Measurements from ENCODE around the gene ENTPD8. TPM values are rescaled to one million over a fixed set of nuclear protein-coding genes. Genes with fewer than 3 reads are reported as not detected.

Gene ENTPD8
- total RNA-seq, 1 donor from 2014 or later: 0.21 TPM

- Mint-ChIP-seq H3K4me3 (ENCODE audit: unreplicated experiment) (no peak overlapping the region), H3K4me1 (ENCODE audit: unreplicated experiment) (peaks cover 4% of the 10 kb centered on the region), H3K36me3 (ENCODE audit: low read depth, unreplicated experiment) (no peaks in the 10 kb centered on the region), H3K27me3 (ENCODE audit: unreplicated experiment) (peaks cover 13% of the 10 kb centered on the region), H3K27ac (ENCODE audit: unreplicated experiment) (no peak overlapping the region), H3K9me3 (ENCODE audit: unreplicated experiment) (no peaks in the 10 kb centered on the region)
- DNase-seq (ENCODE audit: low spot score): no peak
- TF ChIP-seq, protein P1, sequence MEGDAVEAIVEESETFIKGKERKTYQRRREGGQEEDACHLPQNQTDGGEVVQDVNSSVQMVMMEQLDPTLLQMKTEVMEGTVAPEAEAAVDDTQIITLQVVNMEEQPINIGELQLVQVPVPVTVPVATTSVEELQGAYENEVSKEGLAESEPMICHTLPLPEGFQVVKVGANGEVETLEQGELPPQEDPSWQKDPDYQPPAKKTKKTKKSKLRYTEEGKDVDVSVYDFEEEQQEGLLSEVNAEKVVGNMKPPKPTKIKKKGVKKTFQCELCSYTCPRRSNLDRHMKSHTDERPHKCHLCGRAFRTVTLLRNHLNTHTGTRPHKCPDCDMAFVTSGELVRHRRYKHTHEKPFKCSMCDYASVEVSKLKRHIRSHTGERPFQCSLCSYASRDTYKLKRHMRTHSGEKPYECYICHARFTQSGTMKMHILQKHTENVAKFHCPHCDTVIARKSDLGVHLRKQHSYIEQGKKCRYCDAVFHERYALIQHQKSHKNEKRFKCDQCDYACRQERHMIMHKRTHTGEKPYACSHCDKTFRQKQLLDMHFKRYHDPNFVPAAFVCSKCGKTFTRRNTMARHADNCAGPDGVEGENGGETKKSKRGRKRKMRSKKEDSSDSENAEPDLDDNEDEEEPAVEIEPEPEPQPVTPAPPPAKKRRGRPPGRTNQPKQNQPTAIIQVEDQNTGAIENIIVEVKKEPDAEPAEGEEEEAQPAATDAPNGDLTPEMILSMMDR (IDR thresholded peaks at IDR 0.05; ENCODE audit: unreplicated experiment): peak; percentile 53
Measured at GRCh38 chr9:137423514-137424291, 17.5 kb downstream of the ENTPD8 start.

- TF ChIP-seq, protein P1 (IDR thresholded peaks at IDR 0.05; ENCODE audit: unreplicated experiment): peak; percentile 77
- Mint-ChIP-seq H3K9me3 (ENCODE audit: unreplicated experiment) (no peaks in the 10 kb centered on the region), H3K36me3 (ENCODE audit: low read depth, unreplicated experiment) (no peaks in the 10 kb centered on the region), H3K4me1 (ENCODE audit: unreplicated experiment) (peaks cover 4% of the 10 kb centered on the region), H3K27ac (ENCODE audit: unreplicated experiment) (no peak within 1 kb of the TSS), H3K4me3 (ENCODE audit: unreplicated experiment) (peak within 1 kb of the TSS; percentile 92), H3K27me3 (ENCODE audit: unreplicated experiment) (peaks cover 13% of the 10 kb centered on the region)
- DNase-seq (ENCODE audit: low spot score): peak; percentile 97
Measured at GRCh38 chr9:137422604-137423513, 18.3 kb downstream of the ENTPD8 start, which contains the start of the genes EXD3 and NOXA1. Gene EXD3, minus strand, starts transcription at chr9:137423162. Its CDS starts 27,805 bp downstream, at chr9:137395357. Gene NOXA1, plus strand, starts transcription at chr9:137423393. Its CDS starts 137 bp downstream, at chr9:137423530.

- H3K27me3 Mint-ChIP-seq (ENCODE audit: unreplicated experiment): peaks cover 13% of the 10 kb centered on the region
- TF ChIP-seq, protein P1 (IDR thresholded peaks at IDR 0.05; ENCODE audit: unreplicated experiment): no peak
- DNase-seq (ENCODE audit: low spot score): no peak
- H3K4me1 Mint-ChIP-seq (ENCODE audit: unreplicated experiment): peaks cover 4% of the 10 kb centered on the region
- peak overlapping the region; percentile 92 for H3K4me3 Mint-ChIP-seq (ENCODE audit: unreplicated experiment)
- no peaks in the 10 kb centered on the region for H3K36me3 Mint-ChIP-seq (ENCODE audit: low read depth, unreplicated experiment)
- H3K9me3 Mint-ChIP-seq (ENCODE audit: unreplicated experiment): no peaks in the 10 kb centered on the region
- no peak overlapping the region for H3K27ac Mint-ChIP-seq (ENCODE audit: unreplicated experiment)
Measured at GRCh38 chr9:137421838-137422603, 19.1 kb downstream of the ENTPD8 start.

DNA sequence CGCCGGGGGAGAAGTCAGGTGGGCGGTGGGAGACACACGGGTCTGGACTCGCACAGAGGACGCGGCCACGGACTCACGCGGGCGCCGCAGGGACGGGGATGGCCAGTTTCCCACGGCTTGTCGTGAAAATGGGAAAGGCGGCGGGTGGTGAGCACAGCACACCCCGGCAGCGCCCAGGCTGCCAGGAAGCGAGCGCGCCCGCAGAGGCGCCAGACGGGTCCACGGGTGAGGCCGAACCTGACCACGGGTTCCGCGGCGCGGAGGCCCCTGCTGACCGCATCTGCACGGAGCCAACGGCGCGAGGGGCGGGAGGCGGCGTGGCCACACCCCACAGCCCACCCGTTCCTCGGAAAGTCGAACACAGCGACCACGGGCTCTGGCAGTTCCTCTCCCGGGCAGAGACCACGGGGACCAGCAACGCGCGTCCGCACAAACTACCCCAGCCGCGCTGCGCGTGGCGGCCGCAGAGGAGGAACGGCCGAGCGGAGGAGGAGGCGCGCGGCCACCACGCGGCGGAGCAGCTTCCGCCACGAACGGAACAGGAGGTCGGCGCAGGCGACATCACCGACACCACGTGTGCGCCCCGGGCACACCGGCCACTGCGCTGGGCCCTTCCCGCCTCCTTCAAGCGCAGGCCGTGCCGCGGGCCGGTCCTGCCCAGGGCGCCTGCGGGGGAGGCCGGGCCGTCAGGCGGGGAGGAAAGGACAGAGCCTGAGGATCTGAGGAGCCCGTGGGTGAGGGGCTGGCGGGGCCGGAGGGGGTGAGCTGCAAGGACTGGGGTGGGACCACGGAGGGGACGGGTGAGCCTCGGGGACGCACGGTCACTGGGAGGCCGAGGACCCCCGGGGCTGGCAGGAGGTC lies 23.8 kb downstream of the ENTPD8 start:
- H3K36me3 Mint-ChIP-seq (ENCODE audit: low read depth, unreplicated experiment): peaks cover 5% of the 10 kb centered on the region
- H3K4me3 Mint-ChIP-seq (ENCODE audit: unreplicated experiment): no peak overlapping the region
- H3K9me3 Mint-ChIP-seq (ENCODE audit: unreplicated experiment): no peaks in the 10 kb centered on the region
- DNase-seq (ENCODE audit: low spot score): no peak
- no peak overlapping the region for H3K27ac Mint-ChIP-seq (ENCODE audit: unreplicated experiment)
- peaks cover 3% of the 10 kb centered on the region for H3K27me3 Mint-ChIP-seq (ENCODE audit: unreplicated experiment)
- TF ChIP-seq, protein P1 (IDR thresholded peaks at IDR 0.05; ENCODE audit: unreplicated experiment): no peak
- peaks cover 4% of the 10 kb centered on the region for H3K4me1 Mint-ChIP-seq (ENCODE audit: unreplicated experiment)
